Bronchial epithelial cell (primary cell): ENCODE results near the gene PICK1. TPM values are rescaled to one million over a fixed set of nuclear protein-coding genes. Genes with fewer than 3 reads are reported as not detected.

ENCODE experiments used
- DNase-seq: peaks from one replicate; pipeline ENCODE4 v3.0.0-alpha.2; 2010; ENCODE audit warnings: low read depth
- FAIRE-seq: peaks from 2 replicates; lab custom pipeline; 2011; peaks lifted over from hg19 to GRCh38; lab: Jason Lieb, UNC
- H3K27me3 ChIP-seq: 2 replicates; pipeline ENCODE4 v1.5.1; 2011; ENCODE audit warnings: low read length; ENCODE audit not compliant: control insufficient read depth, insufficient read depth
- H3K36me3 ChIP-seq: 2 replicates; pipeline ENCODE4 v1.5.1; 2011; ENCODE audit warnings: low read length; ENCODE audit not compliant: control insufficient read depth, insufficient read depth
- H3K4me3 ChIP-seq: 2 replicates; pipeline ENCODE4 v1.5.1; 2011; ENCODE audit warnings: mild to moderate bottlenecking, low read depth, low read length, control low read depth
- total RNA-seq: library from RNA; depleted of rRNA; stranded (reverse); fragments of >200 nt; gene quantifications from 2 replicates; pipeline ENCODE4 v1.2.1, GENCODE V29; 2014
- TF ChIP-seq, protein P1 (sequence below): IDR thresholded peaks from 2 replicates; pipeline ENCODE4 v1.5.1; 2011; ENCODE audit warnings: mild to moderate bottlenecking, moderate library complexity, low read length, control low read depth, inconsistent platforms; ENCODE audit not compliant: insufficient read depth, severe bottlenecking

The PICK1 gene
- total RNA-seq, 1 donor from 2014 or later, result 27.9 TPM

DNA sequence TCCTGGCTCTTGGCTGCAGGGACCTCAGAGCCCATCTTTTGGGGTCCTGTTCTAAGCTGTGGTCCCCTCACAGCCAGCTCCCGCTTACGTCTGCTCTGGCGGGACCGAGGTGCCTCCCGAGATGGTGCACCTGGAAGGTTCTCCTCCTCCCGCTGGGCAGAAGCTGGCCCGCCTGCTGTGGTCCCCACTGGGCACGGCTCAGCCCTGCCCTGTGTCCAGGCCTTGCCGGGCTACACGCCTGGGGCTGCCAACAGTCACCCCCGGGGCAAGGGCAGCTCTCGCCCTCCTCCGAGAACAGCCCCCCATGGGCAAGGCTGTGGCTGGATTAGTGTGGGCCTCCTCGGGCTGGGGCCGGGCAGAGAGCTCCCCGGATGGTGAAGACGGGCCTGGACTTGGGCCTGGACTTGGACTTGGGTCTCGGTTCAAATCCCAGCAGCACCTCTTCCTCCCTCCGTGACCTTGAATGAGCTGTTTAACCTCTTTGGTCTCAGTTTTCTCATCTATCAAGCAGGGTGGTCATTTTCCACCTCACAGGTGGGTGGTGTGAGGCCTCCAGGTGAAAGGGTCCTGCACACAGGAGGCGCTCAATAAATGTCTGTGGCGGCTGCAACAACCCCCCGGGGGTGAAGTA, 52.3 kb downstream of the PICK1 start:
- Histone ChIP-seq H3K36me3 (peaks cover 4% of the 10 kb centered on the region), H3K27me3 (no peaks in the 10 kb centered on the region), H3K4me3 (no peak overlapping the region)
- FAIRE-seq (no peak), DNase-seq (no peak)
- TF ChIP-seq, protein P1, sequence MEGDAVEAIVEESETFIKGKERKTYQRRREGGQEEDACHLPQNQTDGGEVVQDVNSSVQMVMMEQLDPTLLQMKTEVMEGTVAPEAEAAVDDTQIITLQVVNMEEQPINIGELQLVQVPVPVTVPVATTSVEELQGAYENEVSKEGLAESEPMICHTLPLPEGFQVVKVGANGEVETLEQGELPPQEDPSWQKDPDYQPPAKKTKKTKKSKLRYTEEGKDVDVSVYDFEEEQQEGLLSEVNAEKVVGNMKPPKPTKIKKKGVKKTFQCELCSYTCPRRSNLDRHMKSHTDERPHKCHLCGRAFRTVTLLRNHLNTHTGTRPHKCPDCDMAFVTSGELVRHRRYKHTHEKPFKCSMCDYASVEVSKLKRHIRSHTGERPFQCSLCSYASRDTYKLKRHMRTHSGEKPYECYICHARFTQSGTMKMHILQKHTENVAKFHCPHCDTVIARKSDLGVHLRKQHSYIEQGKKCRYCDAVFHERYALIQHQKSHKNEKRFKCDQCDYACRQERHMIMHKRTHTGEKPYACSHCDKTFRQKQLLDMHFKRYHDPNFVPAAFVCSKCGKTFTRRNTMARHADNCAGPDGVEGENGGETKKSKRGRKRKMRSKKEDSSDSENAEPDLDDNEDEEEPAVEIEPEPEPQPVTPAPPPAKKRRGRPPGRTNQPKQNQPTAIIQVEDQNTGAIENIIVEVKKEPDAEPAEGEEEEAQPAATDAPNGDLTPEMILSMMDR, result no peak

DNA sequence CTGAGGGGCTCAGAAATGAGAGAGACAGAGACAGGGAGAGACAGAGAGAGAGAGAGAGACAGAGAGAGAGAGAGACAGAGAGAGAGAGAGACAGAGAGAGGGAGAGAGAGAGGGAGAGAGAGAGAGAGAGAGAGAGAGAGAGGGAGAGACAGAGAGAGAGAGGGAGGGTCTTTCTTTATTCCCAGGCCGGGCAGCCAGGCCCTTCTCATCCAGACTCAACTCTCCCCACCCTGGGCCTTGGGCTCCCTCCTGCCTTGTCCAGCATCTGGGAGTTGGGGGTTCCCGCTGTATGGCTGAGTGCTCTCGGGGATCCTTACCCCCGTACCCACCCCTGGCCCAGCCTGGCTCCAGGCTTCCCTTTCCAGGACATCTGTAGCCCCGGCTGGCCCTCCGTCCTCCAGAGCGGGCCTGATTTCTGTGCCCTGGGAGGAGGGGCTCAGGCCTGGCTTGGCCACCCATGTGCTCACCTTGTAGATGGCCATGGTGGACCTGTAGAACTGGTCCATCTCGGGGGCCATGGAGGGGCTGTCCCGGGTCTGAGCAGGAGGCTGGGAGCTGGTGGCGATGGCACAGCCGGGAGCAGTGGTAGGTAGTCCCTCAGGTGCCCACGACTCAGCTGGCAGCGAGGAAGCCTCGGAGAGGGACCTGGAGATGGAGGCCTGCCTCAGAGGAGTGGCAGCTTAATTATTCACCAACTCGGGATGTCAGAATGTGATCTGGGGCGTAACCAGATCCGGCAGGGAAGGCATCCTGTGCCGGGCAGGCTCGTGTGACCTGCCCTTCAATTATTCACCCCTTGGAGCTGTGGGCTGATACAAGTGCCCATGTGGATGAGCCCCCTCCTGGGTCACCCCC, 53.0 kb downstream of the PICK1 start, which contains the start of gene BAIAP2L2:
TSS of gene BAIAP2L2 (minus strand) at position 677 of the 855 bp plus-strand sequence. CDS start at position 518, 159 bp downstream.
- Histone ChIP-seq H3K4me3 (no peak within 1 kb of the TSS), H3K27me3 (no peaks in the 10 kb centered on the region), H3K36me3 (peaks cover 4% of the 10 kb centered on the region)
- no peak for DNase-seq
- FAIRE-seq, result peak; percentile 43
- TF ChIP-seq, protein P1, result no peak

DNA sequence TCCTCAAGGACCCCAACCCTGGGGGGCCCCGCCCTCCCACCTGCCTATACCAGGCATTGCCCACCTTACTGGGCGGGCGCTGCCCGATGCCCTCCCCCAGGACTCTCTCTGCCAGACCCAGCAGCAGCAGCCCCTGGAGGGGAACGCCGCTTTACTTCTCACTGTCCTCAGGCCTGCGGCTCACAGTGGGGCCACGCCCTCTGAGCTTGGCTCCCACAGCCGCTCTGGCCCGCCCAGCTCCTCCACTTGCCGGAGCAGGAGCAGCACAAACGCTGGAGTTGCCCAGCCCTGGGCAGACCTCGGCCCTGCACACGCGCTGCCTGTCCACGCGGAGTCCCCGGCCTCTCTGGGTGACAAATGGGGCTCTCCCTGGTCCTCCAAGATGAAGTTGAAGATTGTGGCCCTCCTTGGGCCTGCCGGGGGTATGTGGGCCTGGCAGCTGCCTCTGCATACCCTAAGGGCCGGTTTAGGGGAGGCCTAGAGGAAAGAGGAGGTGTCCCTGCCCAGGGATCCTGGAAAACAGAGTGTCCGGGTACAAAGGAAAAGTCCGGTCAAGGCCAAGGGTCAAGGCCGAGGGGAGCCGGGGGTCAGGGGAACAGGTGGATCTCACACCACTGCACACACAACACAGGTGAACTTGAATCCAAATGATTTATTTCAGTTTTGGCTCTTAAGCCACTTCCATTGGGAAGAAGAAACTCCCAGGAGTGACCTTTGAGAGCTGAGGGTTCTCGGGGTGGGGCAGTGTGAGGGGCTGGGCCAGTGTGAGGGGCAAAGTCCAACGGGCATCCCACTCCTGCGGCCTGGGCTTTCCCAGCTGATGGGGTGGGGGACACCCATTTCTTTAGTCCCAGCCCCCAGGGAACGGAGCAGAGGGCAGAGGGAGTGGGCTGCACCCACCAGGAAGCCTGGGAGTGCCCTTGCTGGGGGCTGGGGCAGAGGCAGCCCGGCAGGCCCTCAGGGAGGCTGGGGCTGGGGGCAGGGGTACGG, 54.0 kb downstream of the PICK1 start:
- peaks cover 4% of the 10 kb centered on the region for H3K36me3 ChIP-seq
- FAIRE-seq (no peak), DNase-seq (no peak)
- no peak overlapping the region for H3K4me3 ChIP-seq
- H3K27me3 ChIP-seq, result no peaks in the 10 kb centered on the region
- TF ChIP-seq, protein P1, result no peak

DNA sequence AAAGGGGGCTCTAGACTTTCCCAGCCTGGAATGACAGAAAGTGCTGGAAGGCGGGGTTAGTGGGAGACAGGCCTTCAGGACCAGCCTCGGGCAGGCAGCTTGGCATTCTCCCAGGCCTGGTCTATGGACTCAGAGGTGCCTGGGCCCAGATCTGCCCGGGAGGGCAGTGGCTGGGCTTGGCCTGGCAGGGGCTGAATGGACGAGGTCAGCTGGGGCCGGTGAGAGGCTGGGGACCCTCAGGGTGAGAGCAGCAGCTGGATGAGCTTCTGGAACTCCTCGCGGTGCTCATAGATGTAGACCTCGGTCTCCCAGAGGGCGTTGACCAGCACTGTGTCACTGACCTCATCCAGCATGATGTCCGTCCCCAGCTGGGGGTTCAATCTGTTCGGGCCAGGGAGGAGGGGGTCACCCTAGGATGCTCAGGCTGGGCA, 54.7 kb downstream of the PICK1 start:
- TF ChIP-seq, protein P1, result no peak
- no peak for DNase-seq
- Histone ChIP-seq H3K27me3 (no peaks in the 10 kb centered on the region), H3K36me3 (peaks cover 4% of the 10 kb centered on the region), H3K4me3 (no peak overlapping the region)
- no peak for FAIRE-seq

DNA sequence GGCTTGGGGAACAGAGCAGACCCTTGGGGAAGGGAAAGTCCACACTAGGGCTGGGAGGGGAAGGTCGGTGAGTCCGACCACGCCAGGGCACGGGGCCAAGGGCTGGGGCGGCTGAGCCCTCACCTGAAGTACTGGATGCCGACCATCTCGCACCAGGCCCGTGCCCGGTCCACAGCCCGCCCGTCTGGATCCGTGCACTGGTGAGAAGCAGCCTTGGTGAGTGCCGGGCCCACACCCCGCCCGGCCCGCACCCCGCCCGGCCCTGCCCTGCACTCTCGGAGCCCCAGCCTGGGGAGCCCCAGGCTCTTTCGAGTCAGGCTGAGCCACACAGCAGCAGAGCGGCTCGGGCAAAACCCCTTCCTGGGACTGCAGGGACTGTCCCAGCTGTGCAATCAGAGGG, 55.2 kb downstream of the PICK1 start:
- DNase-seq (no peak), FAIRE-seq (no peak)
- TF ChIP-seq, protein P1, result no peak
- no peak overlapping the region for H3K4me3 ChIP-seq
- H3K27me3 ChIP-seq, result no peaks in the 10 kb centered on the region
- peaks cover 4% of the 10 kb centered on the region for H3K36me3 ChIP-seq
